H9 (cell line): ENCODE measurements around the gene AGTPBP1. TPM values are rescaled to one million over a fixed set of nuclear protein-coding genes. Genes with fewer than 3 reads are reported as not detected.

Source experiments
- DNase-seq: peaks from one replicate; pipeline ENCODE4 v3.0.0-alpha.2; 2017
- H2AFZ ChIP-seq: one replicate; pipeline ENCODE4 v1.6.1; 2013; ENCODE audit warnings: mild to moderate bottlenecking, low read length, control low read depth, moderate library complexity
- H2AK5ac ChIP-seq: 2 replicates; pipeline ENCODE4 v1.6.1; 2013; ENCODE audit warnings: low read length, control low read depth, mixed read lengths; ENCODE audit not compliant: insufficient read length
- H2BK120ac ChIP-seq: one replicate; pipeline ENCODE4 v1.6.1; 2013; ENCODE audit warnings: low read depth, mild to moderate bottlenecking, low read length, control low read depth, inconsistent platforms; ENCODE audit not compliant: poor library complexity, severe bottlenecking
- H2BK12ac ChIP-seq: 2 replicates; pipeline ENCODE4 v1.6.1; 2013; ENCODE audit warnings: low read length, control low read depth, mixed read lengths, low read depth; ENCODE audit not compliant: insufficient read length
- H2BK15ac ChIP-seq: 2 replicates; pipeline ENCODE4 v1.6.1; 2013; ENCODE audit warnings: low read depth, low read length, control low read depth
- H2BK20ac ChIP-seq: one replicate; pipeline ENCODE4 v1.6.1; 2013; ENCODE audit warnings: low read depth, mild to moderate bottlenecking, low read length, control low read depth, inconsistent platforms; ENCODE audit not compliant: poor library complexity, severe bottlenecking
- H2BK5ac ChIP-seq: 2 replicates; pipeline ENCODE4 v1.6.1; 2013; ENCODE audit warnings: low read length, control low read depth, mixed read lengths; ENCODE audit not compliant: insufficient read length
- H3K14ac ChIP-seq: 2 replicates; pipeline ENCODE4 v1.6.1; 2013; ENCODE audit warnings: low read length, control low read depth; ENCODE audit not compliant: insufficient read depth
- H3K18ac ChIP-seq: 2 replicates; pipeline ENCODE4 v1.6.1; 2013; ENCODE audit warnings: low read depth, mild to moderate bottlenecking, mixed read lengths, low read length, control low read depth; ENCODE audit not compliant: insufficient read length
- H3K23ac ChIP-seq: 2 replicates; pipeline ENCODE4 v1.6.1; 2013; ENCODE audit warnings: low read length, control low read depth, mixed read lengths, low read depth; ENCODE audit not compliant: insufficient read length
- H3K23me2 ChIP-seq: 2 replicates; pipeline ENCODE4 v1.6.1; 2013; ENCODE audit warnings: low read depth, mild to moderate bottlenecking, mixed read lengths, low read length, control low read depth; ENCODE audit not compliant: insufficient read length, poor library complexity, severe bottlenecking
- H3K27ac ChIP-seq: 2 replicates; pipeline ENCODE4 v1.5.1; 2013; ENCODE audit warnings: low read length, control low read depth, mixed read lengths, low read depth; ENCODE audit not compliant: insufficient read length
- H3K27me3 ChIP-seq: 2 replicates; pipeline ENCODE4 v1.6.1; 2013; ENCODE audit warnings: low read length, control low read depth, inconsistent platforms; ENCODE audit not compliant: insufficient read depth
- H3K4ac ChIP-seq: 2 replicates; pipeline ENCODE4 v1.6.1; 2013; ENCODE audit warnings: low read depth, mild to moderate bottlenecking, control low read depth, inconsistent platforms, low read length, moderate library complexity
- H3K4me1 ChIP-seq: 2 replicates; pipeline ENCODE4 v1.6.1; 2013; ENCODE audit warnings: low read length, control low read depth, inconsistent platforms; ENCODE audit not compliant: insufficient read depth
- H3K4me2 ChIP-seq: 2 replicates; pipeline ENCODE4 v1.6.1; 2013; ENCODE audit warnings: low read length, control low read depth, mixed read lengths; ENCODE audit not compliant: insufficient read length, insufficient read depth
- H3K56ac ChIP-seq: 2 replicates; pipeline ENCODE4 v1.6.1; 2013; ENCODE audit warnings: low read depth, mild to moderate bottlenecking, mixed read lengths, low read length, control low read depth; ENCODE audit not compliant: insufficient read length
- H3K79me1 ChIP-seq: 2 replicates; pipeline ENCODE4 v1.6.1; 2013; ENCODE audit warnings: low read depth, mild to moderate bottlenecking, moderate library complexity, low read length, control low read depth, inconsistent platforms; ENCODE audit not compliant: insufficient read depth, poor library complexity, severe bottlenecking
- H3K79me2 ChIP-seq: 2 replicates; pipeline ENCODE4 v1.6.1; 2013; ENCODE audit warnings: low read length, control low read depth, inconsistent platforms; ENCODE audit not compliant: insufficient read depth
- H3K9ac ChIP-seq: 2 replicates; pipeline ENCODE4 v1.6.1; 2013; ENCODE audit warnings: low read length, control low read depth, mixed read lengths; ENCODE audit not compliant: insufficient read length; ENCODE audit errors: extremely low read depth
- H3K9me3 ChIP-seq: one replicate; pipeline ENCODE4 v1.6.1; 2013; ENCODE audit warnings: low read depth, low read length, inconsistent platforms; ENCODE audit not compliant: control insufficient read depth
- H3T11ph ChIP-seq: one replicate; pipeline ENCODE4 v1.6.1; 2013; ENCODE audit warnings: mild to moderate bottlenecking, low read length, control low read depth, inconsistent platforms
- H4K20me1 ChIP-seq: one replicate; pipeline ENCODE4 v1.6.1; 2013; ENCODE audit not compliant: control insufficient read depth, insufficient read length, insufficient read depth
- H4K5ac ChIP-seq: 2 replicates; pipeline ENCODE4 v1.6.1; 2013; ENCODE audit warnings: low read depth, mild to moderate bottlenecking, mixed read lengths, low read length, control low read depth; ENCODE audit not compliant: insufficient read length
- H4K8ac ChIP-seq: replicated peaks from 2 replicates; pipeline ENCODE4 v1.6.1; 2013; ENCODE audit warnings: low read length, control low read depth, mixed read lengths, low read depth; ENCODE audit not compliant: insufficient read length
- H4K91ac ChIP-seq: 2 replicates; pipeline ENCODE4 v1.6.1; 2013; ENCODE audit warnings: low read depth, mild to moderate bottlenecking, moderate library complexity, mixed read lengths, low read length, control low read depth; ENCODE audit not compliant: insufficient read length
- H3K27ac Mint-ChIP-seq, 3 experiments: 2 replicates in 2 of 3; 3 replicates in 1 of 3; pipeline ENCODE4 v1.8.0; 2020 to 2021; ENCODE audit warnings: mixed read lengths in 3 of 3, mild to moderate bottlenecking in 1 of 3, moderate library complexity in 1 of 3
- H3K27me3 Mint-ChIP-seq: 2 replicates; pipeline ENCODE4 v1.8.0; 2021; ENCODE audit warnings: low read depth, mild to moderate bottlenecking, moderate library complexity, mixed read lengths
- H3K36me3 Mint-ChIP-seq, 3 experiments: 2 replicates in 2 of 3; 3 replicates in 1 of 3; pipeline ENCODE4 v1.8.0; 2020 to 2021; ENCODE audit warnings: low read depth in 3 of 3, mixed read lengths in 3 of 3; ENCODE audit not compliant: insufficient read depth in 1 of 3
- H3K4me1 Mint-ChIP-seq, 2 experiments: 2 replicates each; pipeline ENCODE4 v1.8.0; 2020; ENCODE audit warnings: mixed read lengths in 2 of 2
- H3K4me3 Mint-ChIP-seq, 2 experiments: 2 replicates in 1 of 2; 3 replicates in 1 of 2; pipeline ENCODE4 v1.8.0; 2020 to 2021; ENCODE audit warnings: mild to moderate bottlenecking in 2 of 2, mixed read lengths in 2 of 2, moderate library complexity in 1 of 2
- H3K9me3 Mint-ChIP-seq, 2 experiments: 2 replicates in 1 of 2; 3 replicates in 1 of 2; pipeline ENCODE4 v1.8.0; 2020; ENCODE audit warnings: mild to moderate bottlenecking in 2 of 2, mixed read lengths in 2 of 2, moderate library complexity in 1 of 2
- CTCF ChIP-seq: fragments of 200-600 bp; sonication (generic); conservative IDR thresholded peaks from 3 replicates; pipeline ENCODE4 v1.8.0; 2021; ENCODE audit warnings: antibody characterized with exemption, mild to moderate bottlenecking
- WGBS: extraction: QIAGEN DNeasy Blood & Tissue Kit; methylation state at CpG from one replicate; pipeline ENCODE4 v1.1.7; 2013; ENCODE audit warnings: missing lambda C conversion rate, low lambda C conversion rate, mixed read lengths; ENCODE audit not compliant: insufficient read length; ENCODE audit errors: extremely low coverage; 5-methylcytosine and 5-hydroxymethylcytosine counted together
- total RNA-seq: library from RNA; stranded (reverse); gene quantifications from 2 replicates; pipeline ENCODE4 v1.2.1, GENCODE V29; 2021

AGTPBP1 gene
- total RNA-seq, 1 experiment from 2014 or later: 53.1 TPM

GRCh38 chr9:85746309-85746708 lies 4.6 kb upstream of the AGTPBP1 start:
- Histone ChIP-seq H3K27me3 (no peaks in the 10 kb centered on the region), H2AK5ac (no peak overlapping the region), H2BK12ac (no peak overlapping the region), H2BK120ac (no peak overlapping the region), H3K14ac (no peak overlapping the region), H3T11ph (no peak overlapping the region), H3K9me3 (no peaks in the 10 kb centered on the region), H4K20me1 (no peaks in the 10 kb centered on the region), H3K4me2 (no peak overlapping the region), H3K9ac (no peak overlapping the region), H3K56ac (no peak overlapping the region), H3K23ac (no peak overlapping the region), H4K5ac (no peak overlapping the region), H3K79me1 (no peaks in the 10 kb centered on the region), H2AFZ (no peak overlapping the region), H3K4me1 (no peaks in the 10 kb centered on the region), H3K4ac (no peak overlapping the region), H3K27ac (no peak overlapping the region), H3K79me2 (no peaks in the 10 kb centered on the region), H2BK5ac (no peak overlapping the region), H3K23me2 (no peaks in the 10 kb centered on the region), H2BK20ac (no peak overlapping the region), H3K18ac (no peak overlapping the region), H4K91ac (no peak overlapping the region), H4K8ac (no peak overlapping the region), H2BK15ac (no peak overlapping the region)
- Mint-ChIP-seq H3K27ac (no peak overlapping the region), H3K27me3 (no peaks in the 10 kb centered on the region), H3K4me1 (peaks cover 21 to 23% of the 10 kb centered on the region in 2 experiments), H3K9me3 (no peaks in the 10 kb centered on the region), H3K36me3 (no peaks in the 10 kb centered on the region), H3K4me3 (no peak overlapping the region)
- no CpG with 5 or more reads among the region's 2 CpGs for WGBS
- no peak for TF ChIP-seq CTCF
- DNase-seq: no peak
